ENCODE data around the gene TSR1.

TSR1 gene

DNA sequence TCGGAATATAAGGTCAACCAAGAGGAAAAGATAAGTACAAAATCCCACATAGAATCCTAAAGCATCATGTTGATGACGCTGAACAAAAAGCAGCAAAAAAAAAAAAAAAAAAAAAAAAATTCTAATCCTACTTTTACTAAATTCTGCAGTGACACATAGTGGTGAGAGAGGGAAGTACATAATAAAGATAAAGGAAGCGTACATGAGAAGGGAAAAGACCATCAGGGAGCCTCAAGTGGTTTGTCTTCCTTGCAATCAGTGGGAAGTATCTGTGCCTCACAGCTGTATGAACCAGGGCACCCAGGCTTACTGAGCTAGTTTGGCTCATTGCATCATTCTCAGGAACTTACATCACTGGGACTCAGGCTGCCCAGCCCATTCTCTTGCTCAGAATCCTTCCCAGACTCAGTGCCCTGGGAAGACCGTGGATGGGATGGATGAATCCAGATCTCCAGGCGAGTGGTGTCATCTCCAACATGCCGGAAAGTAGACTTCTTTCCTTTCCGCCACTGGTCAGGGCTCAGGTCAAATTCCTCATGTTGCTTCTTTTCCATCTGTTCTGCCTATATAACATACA lies 53.9 kb downstream of the TSR1 start:
- DNase-seq (ENCODE audit: low read depth in 2 of 2), result no peak

DNA sequence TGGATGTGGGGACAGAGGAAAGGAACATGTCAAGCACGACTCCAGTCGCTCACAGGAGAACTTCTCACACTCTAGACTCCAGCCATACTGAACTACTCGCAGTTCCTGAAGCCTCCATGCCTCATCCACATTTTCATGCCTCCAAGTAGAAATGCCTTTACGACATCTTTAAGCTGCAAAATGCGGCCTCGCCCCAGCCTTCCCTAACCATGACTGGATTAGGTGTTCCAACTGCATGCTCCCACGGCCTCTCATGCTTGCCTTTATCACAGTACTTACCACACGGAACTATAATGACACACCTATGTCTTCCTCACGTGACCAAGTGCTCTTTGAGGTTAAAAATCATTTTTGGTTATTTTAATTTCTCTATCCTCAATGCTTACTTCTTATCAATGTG lies 56.5 kb downstream of the TSR1 start:
- no peak for DNase-seq (ENCODE audit: low read depth in 2 of 2)

DNA sequence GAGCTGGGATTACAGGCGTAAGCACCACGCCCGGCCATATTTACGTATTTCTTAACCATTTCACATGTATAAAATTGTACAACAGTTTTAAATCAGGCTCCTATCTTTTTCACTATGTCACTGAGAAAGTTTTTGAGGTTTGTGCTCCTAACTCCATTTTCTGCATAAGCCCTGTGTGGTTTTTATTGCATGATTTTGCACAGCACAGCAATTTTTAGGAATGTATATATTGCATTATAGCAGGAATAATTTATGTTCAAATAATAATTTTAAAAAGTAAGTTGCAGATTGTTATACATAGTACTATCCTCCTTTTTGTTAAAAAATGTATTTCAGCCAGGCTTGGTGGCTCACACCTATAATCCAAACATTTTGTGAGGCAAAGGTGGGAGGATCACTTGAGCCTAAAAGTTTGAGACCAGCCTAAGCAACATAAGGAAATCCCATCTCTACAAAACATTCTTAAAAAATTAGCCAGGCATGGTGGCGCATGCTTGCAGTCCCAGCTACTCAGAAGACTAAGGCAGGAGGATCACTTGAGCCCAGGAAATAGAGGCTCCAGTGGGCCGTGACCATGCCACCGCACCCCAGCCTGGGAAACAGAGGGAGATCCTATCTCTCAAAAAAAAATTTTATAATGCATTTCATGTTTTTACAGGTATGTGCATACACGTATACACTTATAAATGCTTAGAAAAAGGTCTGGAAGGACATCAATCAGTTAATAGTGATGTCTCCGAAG lies 58.7 kb downstream of the TSR1 start:
- no peak for DNase-seq (ENCODE audit: low read depth in 2 of 2)

DNA sequence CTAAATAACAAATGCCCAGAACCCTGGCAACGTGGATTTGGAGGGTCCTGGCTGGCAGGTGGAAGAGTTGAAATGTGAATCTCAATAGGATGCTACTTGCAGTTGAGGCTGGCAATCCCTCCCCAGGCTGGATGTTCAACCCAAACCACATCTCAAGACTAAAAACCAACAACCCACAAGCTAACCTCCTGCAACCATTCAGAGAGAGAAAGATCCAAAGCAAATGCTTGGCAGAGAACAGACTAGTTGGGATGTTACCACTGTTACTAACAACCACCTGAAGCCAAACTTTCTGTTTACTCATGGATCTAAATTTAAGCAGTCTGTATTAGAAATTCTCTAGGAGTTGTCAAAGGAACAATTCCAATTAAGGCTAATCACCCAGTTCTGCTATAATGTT lies 60.5 kb downstream of the TSR1 start:
- DNase-seq (ENCODE audit: low read depth in 2 of 2), result no peak

DNA sequence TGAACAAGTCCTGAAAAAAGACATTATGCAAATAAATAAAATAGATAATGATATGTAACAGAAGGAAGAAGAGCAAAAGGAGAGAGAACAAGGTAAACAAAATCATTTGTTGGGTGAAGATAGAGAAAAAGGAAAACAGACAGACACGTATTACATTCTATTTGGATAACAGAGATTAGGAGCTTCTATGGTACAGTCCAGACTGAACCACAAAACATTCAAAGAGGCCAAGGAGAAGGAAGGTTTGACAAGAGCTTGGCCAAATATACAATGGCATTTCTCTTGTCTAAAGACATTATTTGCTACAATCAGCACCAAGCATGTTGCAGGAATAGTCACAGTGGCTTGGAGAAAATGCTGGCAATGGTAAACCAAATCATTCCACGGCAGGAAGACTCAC lies 61.8 kb downstream of the TSR1 start:
- no peak for DNase-seq (ENCODE audit: low read depth in 2 of 2)
